SH-SY5Y (cell line): ENCODE measurements around the gene POP7.

Experiments
- GATA2 ChIP-seq: IDR thresholded peaks from 2 replicates; pipeline ENCODE4 v1.6.1; 2011; ENCODE audit warnings: mild to moderate bottlenecking, low read depth, low read length
- GATA3 ChIP-seq: IDR thresholded peaks from 2 replicates; pipeline ENCODE4 v1.6.1; 2011; ENCODE audit warnings: low read depth, mild to moderate bottlenecking, low read length, moderate library complexity

Gene POP7

GRCh38 chr7:100676501-100677306 lies 29.2 kb upstream of the POP7 start:
- TF ChIP-seq GATA2 (no peak), GATA3 (no peak)

- TF ChIP-seq GATA3 (no peak), GATA2 (no peak)
These were observed 28.3 kb upstream of the POP7 start for GRCh38 chr7:100677308-100678267.

- TF ChIP-seq GATA2 (no peak), GATA3 (no peak)
These were observed 27.5 kb upstream of the POP7 start for GRCh38 chr7:100678291-100678984.

- TF ChIP-seq GATA2 (no peak), GATA3 (no peak)
These were observed 26.6 kb upstream of the POP7 start for GRCh38 chr7:100679129-100679926.

GRCh38 chr7:100679927-100680575 lies 25.9 kb upstream of the POP7 start:
- no peak for TF ChIP-seq GATA2
- TF ChIP-seq GATA3, result no peak

GRCh38 chr7:100680576-100681271 lies 25.2 kb upstream of the POP7 start:
- no peak for TF ChIP-seq GATA3
- no peak for TF ChIP-seq GATA2

- no peak for TF ChIP-seq GATA2
- no peak for TF ChIP-seq GATA3
These were observed 24.3 kb upstream of the POP7 start for GRCh38 chr7:100681491-100682227.

- no peak for TF ChIP-seq GATA2
- TF ChIP-seq GATA3, result no peak
These were observed 23.6 kb upstream of the POP7 start for GRCh38 chr7:100682228-100682741.

- TF ChIP-seq GATA3 (no peak), GATA2 (no peak)
These were observed 22.8 kb upstream of the POP7 start for GRCh38 chr7:100682991-100683658.

GRCh38 chr7:100683659-100684533 lies 22.0 kb upstream of the POP7 start:
- TF ChIP-seq GATA3, result no peak
- no peak for TF ChIP-seq GATA2
